Kidney (tissue), 14 donors: ENCODE data around the gene DLG2. TPM values are rescaled to one million over a fixed set of nuclear protein-coding genes. Genes with fewer than 3 reads are reported as not detected.

Source experiments
- DNase-seq, 5 donors: peaks; one replicate each; pipeline ENCODE4 v3.0.0-alpha.2; 2013 to 2020
- FAIRE-seq: peaks from 2 replicates; lab custom pipeline; 2012; peaks lifted over from hg19 to GRCh38; lab: Jason Lieb, UNC
- H3K27ac ChIP-seq, 2 donors: one replicate each; pipeline ENCODE4 v1.7.0; 2013; ENCODE audit warnings: low read depth in 2 of 2, low read length in 2 of 2, inconsistent platforms in 1 of 2
- H3K27me3 ChIP-seq: one replicate; pipeline ENCODE4 v1.7.1; 2013; ENCODE audit warnings: low read length, inconsistent platforms; ENCODE audit not compliant: control insufficient read depth, insufficient read depth
- H3K36me3 ChIP-seq, 3 donors: one replicate each; pipeline versions ENCODE4 v1.7.0 to v1.7.1; 2013; ENCODE audit warnings: low read length in 3 of 3, control low read depth in 1 of 3, inconsistent platforms in 1 of 3; ENCODE audit not compliant: insufficient read depth in 3 of 3, control insufficient read depth in 2 of 3
- H3K4me1 ChIP-seq, 3 donors: one replicate each; pipeline versions ENCODE4 v1.7.0 to v1.7.1; 2013; ENCODE audit warnings: low read length in 3 of 3, inconsistent platforms in 1 of 3, low read depth in 1 of 3; ENCODE audit not compliant: control insufficient read depth in 2 of 3, insufficient read depth in 2 of 3
- H3K4me3 ChIP-seq, 3 donors: one replicate each; pipeline versions ENCODE4 v1.7.0 to v1.8.1; 2013; ENCODE audit warnings: low read length in 3 of 3, control low read depth in 1 of 3, inconsistent platforms in 1 of 3
- H3K9ac ChIP-seq, 3 donors: one replicate each; pipeline versions ENCODE4 v1.7.0 to v1.7.1; 2013; ENCODE audit warnings: low read length in 3 of 3, control low read depth in 1 of 3, inconsistent platforms in 1 of 3
- H3K9me3 ChIP-seq, 3 donors: one replicate each; pipeline versions ENCODE4 v1.7.0 to v1.7.1; 2013; ENCODE audit warnings: low read length in 3 of 3, control low read depth in 1 of 3, inconsistent platforms in 1 of 3; ENCODE audit not compliant: control insufficient read depth in 2 of 3, insufficient read depth in 1 of 3
- CTCF ChIP-seq: IDR thresholded peaks from 3 replicates; pipeline ENCODE4 v1.5.1; 2012; ENCODE audit warnings: mild to moderate bottlenecking, moderate library complexity, borderline replicate concordance; ENCODE audit not compliant: insufficient read depth; ENCODE audit errors: extremely low read depth
- intact Hi-C: fragments of 100-400 bp; cut with DNase I; formaldehyde crosslinking; loops from one replicate; pipeline ENCODE4 v1.11.1; 2022
- polyA plus RNA-seq: library from polyadenylated mRNA; stranded (reverse); fragments of 350-450 nt; fragmentation: Illumina TruSeq; extraction: RNeasy Lipid Tissue Mini Kit (QIAGEN cat#74804); gene quantifications from one replicate; pipeline ENCODE4 v1.2.3, GENCODE V29; 2014; ENCODE audit warnings: low read depth, low replicate concordance; ENCODE audit not compliant: insufficient read depth
- total RNA-seq: library from RNA; stranded (reverse); fragmentation: NEBNext Ultra II Directional; extraction: Animal tissue kit (Norgen Biotek cat#: 25700); gene quantifications from one replicate; pipeline ENCODE4 v1.2.1, GENCODE V29; 2021
- donor health status: control.
- donor health status: control.
- donor health status: control.
- donor health status: control.
- donor health status: control.
- donor health status: DM: yes; HTN: yes; CAD: no.
- donor health status: Normal renal cell carcinoma (clear cell type).

The DLG2 gene
- total and polyA plus RNA-seq, 2 donors from 2014 or later: 2.9 to 7.2 TPM

- no peak overlapping the region for H3K9ac ChIP-seq
- DNase-seq (no peak), FAIRE-seq (no peak)
- H3K4me1 ChIP-seq: no peaks in the 10 kb centered on the region
- H3K9me3 ChIP-seq: peaks cover 0 to 17% (median 3%) of the 10 kb centered on the region in 3 donors
- H3K36me3 ChIP-seq: no peaks in the 10 kb centered on the region
- no peak overlapping the region for H3K27ac ChIP-seq
- intact Hi-C loops: no loop called here
- H3K4me3 ChIP-seq: no peak overlapping the region
- H3K27me3 ChIP-seq: no peaks in the 10 kb centered on the region
- TF ChIP-seq CTCF: no peak
Observed at GRCh38 chr11:85438328-85438727, 188.8 kb downstream of the DLG2 start.

- Histone ChIP-seq H3K4me1 (no peaks in the 10 kb centered on the region), H3K9ac (no peak overlapping the region), H3K4me3 (no peak overlapping the region), H3K36me3 (no peaks in the 10 kb centered on the region), H3K27me3 (no peaks in the 10 kb centered on the region), H3K27ac (no peak overlapping the region), H3K9me3 (peaks cover 0 to 16% (median 0%) of the 10 kb centered on the region in 3 donors)
- DNase-seq (peak in 1 of 5 donors; percentile 27), FAIRE-seq (no peak)
- intact Hi-C loops: no loop called here
- no peak for TF ChIP-seq CTCF
Observed at GRCh38 chr11:85431319-85431718, 195.8 kb downstream of the DLG2 start.

- FAIRE-seq: no peak
- DNase-seq: peak in 1 of 5 donors; percentile 25
- Histone ChIP-seq H3K9me3 (peaks cover 0 to 5% (median 0%) of the 10 kb centered on the region in 3 donors), H3K9ac (no peak overlapping the region), H3K4me3 (no peak overlapping the region), H3K4me1 (no peaks in the 10 kb centered on the region), H3K36me3 (no peaks in the 10 kb centered on the region), H3K27ac (no peak overlapping the region), H3K27me3 (no peaks in the 10 kb centered on the region)
- intact Hi-C loops: no loop called here
- no peak for TF ChIP-seq CTCF
Observed at GRCh38 chr11:85423794-85424193, 203.3 kb downstream of the DLG2 start.

GRCh38 chr11:85423316-85423715 is 203.8 kb downstream of the DLG2 start:
- peaks cover 0 to 5% (median 0%) of the 10 kb centered on the region in 3 donors for H3K9me3 ChIP-seq
- H3K4me3 ChIP-seq: no peak overlapping the region
- FAIRE-seq: no peak
- no peak for DNase-seq
- intact Hi-C loops: no loop called here
- no peaks in the 10 kb centered on the region for H3K36me3 ChIP-seq
- H3K27ac ChIP-seq: no peak overlapping the region
- no peaks in the 10 kb centered on the region for H3K27me3 ChIP-seq
- no peaks in the 10 kb centered on the region for H3K4me1 ChIP-seq
- no peak for TF ChIP-seq CTCF
- no peak overlapping the region for H3K9ac ChIP-seq
